Measurements from ENCODE around the gene UCN.
"Not testable (repeated sequence)": the region's sequence is repeated elsewhere in the genome, so short reads cannot be mapped to it uniquely, and the experiment has no call there.

Gene UCN

GRCh38 chr2:27314709-27315108 is 6.5 kb upstream of the UCN start:
- DNase-seq, result no peak

GRCh38 chr2:27313882-27314645 is 5.8 kb upstream of the UCN start:
- DNase-seq, result no peak

GRCh38 chr2:27312152-27312551 is 3.9 kb upstream of the UCN start:
- no peak for DNase-seq

GRCh38 chr2:27309651-27310050 is 1.4 kb upstream of the UCN start:
- DNase-seq, result no peak

GRCh38 chr2:27307545-27308358 is 493 bp downstream of the UCN start:
- DNase-seq, result no peak

GRCh38 chr2:27307287-27307544 is 1.0 kb downstream of the UCN start:
- no peak for DNase-seq

GRCh38 chr2:27306573-27307286 is 1.5 kb downstream of the UCN start:
- DNase-seq, result peak in 4 of 6 experiments; percentile 6 to 32 (median 20)

GRCh38 chr2:27306136-27306535 is 2.1 kb downstream of the UCN start:
- DNase-seq, result no peak

- no peak for DNase-seq
These were observed 2.7 kb downstream of the UCN start for GRCh38 chr2:27305516-27305915.

GRCh38 chr2:27304488-27305240 is 3.6 kb downstream of the UCN start:
- no peak for DNase-seq

GRCh38 chr2:27303093-27304025 is 4.9 kb downstream of the UCN start:
- DNase-seq, result peak; percentile 17 to 63 (median 40)

- not testable (repeated sequence) for DNase-seq
These were observed 7.6 kb downstream of the UCN start for GRCh38 chr2:27300606-27301005.

- no peak for DNase-seq
These were observed 9.7 kb downstream of the UCN start for GRCh38 chr2:27298391-27299080.

- no peak for DNase-seq
These were observed 11.1 kb downstream of the UCN start for GRCh38 chr2:27297195-27297594.

GRCh38 chr2:27296481-27296880 is 11.8 kb downstream of the UCN start:
- DNase-seq, result no peak

- no peak for DNase-seq
These were observed 13.3 kb downstream of the UCN start for GRCh38 chr2:27294928-27295327.

GRCh38 chr2:27291865-27292264 is 16.4 kb downstream of the UCN start:
- DNase-seq, result no peak

GRCh38 chr2:27290549-27290948 is 17.7 kb downstream of the UCN start:
- DNase-seq, result no peak

- no peak for DNase-seq
These were observed 19.6 kb downstream of the UCN start for GRCh38 chr2:27288610-27289009.

- no peak for DNase-seq
These were observed 22.8 kb downstream of the UCN start for GRCh38 chr2:27285481-27285880.

GRCh38 chr2:27284996-27285395 is 23.2 kb downstream of the UCN start:
- DNase-seq, result no peak
